GM23338 (cell line): ENCODE measurements around the gene THSD7A. TPM values are rescaled to one million over a fixed set of nuclear protein-coding genes. Genes with fewer than 3 reads are reported as not detected.

Source experiments
- ATAC-seq: fragments of 200-7000 bp; cut with Tn5 transposase; 3 replicates; pipeline ENCODE4 v1.9.1; 2020
- DNase-seq: peaks from one replicate; pipeline ENCODE4 v3.0.0-alpha.2; 2015; ENCODE audit warnings: low spot score
- H2AFZ ChIP-seq: fragments of 200-600 bp; sonication (generic); 2 replicates; pipeline ENCODE4 v1.8.0; 2016; ENCODE audit warnings: antibody characterized with exemption, mild to moderate bottlenecking, moderate library complexity
- H3F3A ChIP-seq: fragments of 200-600 bp; sonication (generic); replicated peaks from 2 replicates; pipeline ENCODE4 v1.8.0; 2017; ENCODE audit warnings: antibody characterized with exemption, mixed run types, low read depth
- H3K27ac ChIP-seq: fragments of 200-600 bp; sonication (generic); 2 replicates; pipeline ENCODE4 v1.6.1; 2016; ENCODE audit warnings: low read depth
- H3K27me3 ChIP-seq: fragments of 200-600 bp; sonication (generic); 2 replicates; pipeline ENCODE4 v1.8.0; 2016; ENCODE audit warnings: mild to moderate bottlenecking, mixed run types, moderate library complexity; ENCODE audit not compliant: insufficient read depth
- H3K36me3 ChIP-seq: fragments of 200-600 bp; sonication (generic); 2 replicates; pipeline ENCODE4 v1.8.0; 2016; ENCODE audit warnings: mild to moderate bottlenecking; ENCODE audit not compliant: insufficient read depth
- H3K4me1 ChIP-seq: fragments of 200-600 bp; sonication (generic); 2 replicates; pipeline ENCODE4 v1.8.0; 2016; ENCODE audit warnings: mild to moderate bottlenecking, moderate library complexity; ENCODE audit not compliant: insufficient read depth
- H3K4me2 ChIP-seq: fragments of 200-600 bp; sonication (generic); 2 replicates; pipeline ENCODE4 v1.7.1; 2017; ENCODE audit warnings: mixed run types
- H3K4me3 ChIP-seq: fragments of 200-600 bp; sonication (generic); 2 replicates; pipeline ENCODE4 v1.6.1; 2016; ENCODE audit warnings: mixed run types
- H3K79me2 ChIP-seq: fragments of 200-600 bp; sonication (generic); replicated peaks from 2 replicates; pipeline ENCODE4 v1.8.0; 2017; ENCODE audit warnings: mild to moderate bottlenecking; ENCODE audit not compliant: insufficient read depth
- H3K9me2 ChIP-seq: fragments of 200-600 bp; sonication (generic); 2 replicates; pipeline ENCODE4 v1.8.0; 2017; ENCODE audit not compliant: insufficient read depth
- H4K20me1 ChIP-seq: fragments of 200-600 bp; sonication (generic); replicated peaks from 2 replicates; pipeline ENCODE4 v1.8.0; 2017; ENCODE audit warnings: mild to moderate bottlenecking; ENCODE audit not compliant: insufficient read depth
- H3K27ac Mint-ChIP-seq: 2 replicates; pipeline ENCODE4 v1.8.0; 2020; ENCODE audit warnings: inconsistent platforms, mild to moderate bottlenecking, moderate library complexity, mixed read lengths
- H3K27me3 Mint-ChIP-seq: 3 replicates; pipeline ENCODE4 v1.8.0; 2022; ENCODE audit warnings: low read depth, mild to moderate bottlenecking, moderate library complexity, mixed read lengths, inconsistent platforms; ENCODE audit not compliant: insufficient read depth, poor library complexity
- H3K36me3 Mint-ChIP-seq: 3 replicates; pipeline ENCODE4 v1.8.0; 2021; ENCODE audit warnings: low read depth, mild to moderate bottlenecking, inconsistent platforms, moderate library complexity, mixed read lengths
- H3K4me1 Mint-ChIP-seq: 3 replicates; pipeline ENCODE4 v1.8.0; 2020; ENCODE audit warnings: mild to moderate bottlenecking, inconsistent platforms, mixed read lengths
- H3K4me3 Mint-ChIP-seq: 3 replicates; pipeline ENCODE4 v1.8.0; 2021; ENCODE audit warnings: moderate library complexity, mild to moderate bottlenecking, inconsistent platforms, mixed read lengths
- H3K9me3 Mint-ChIP-seq: 3 replicates; pipeline ENCODE4 v1.8.0; 2020; ENCODE audit warnings: moderate library complexity, mild to moderate bottlenecking, inconsistent platforms, mixed read lengths
- CREB1 ChIP-seq: fragments of 250-450 bp; sonication (Bioruptor Pico); IDR thresholded peaks from 2 replicates; pipeline ENCODE4 v1.5.0; 2020; ENCODE audit warnings: low read depth, mild to moderate bottlenecking, moderate library complexity
- EZH2 ChIP-seq: fragments of 200-600 bp; sonication (generic); IDR thresholded peaks from one replicate; pipeline ENCODE4 v1.8.0; 2017; ENCODE audit warnings: antibody characterized with exemption, mild to moderate bottlenecking, low read depth; ENCODE audit not compliant: unreplicated experiment
- EZH2phosphoT487 ChIP-seq: fragments of 200-600 bp; sonication (generic); IDR thresholded peaks from one replicate; pipeline ENCODE4 v1.8.1; 2018; ENCODE audit warnings: antibody characterized with exemption; ENCODE audit not compliant: unreplicated experiment
- JUNB ChIP-seq: IDR thresholded peaks from one replicate; pipeline ENCODE4 v1.6.1; 2016; ENCODE audit warnings: antibody characterized with exemption; ENCODE audit not compliant: unreplicated experiment
- NANOG ChIP-seq: IDR thresholded peaks from 2 replicates; pipeline ENCODE4 v1.6.1; 2016; ENCODE audit warnings: antibody characterized with exemption, borderline replicate concordance
- POLR2AphosphoS5 ChIP-seq: IDR thresholded peaks from 2 replicates; pipeline ENCODE4 v1.6.1; 2016; ENCODE audit warnings: antibody characterized with exemption, low read depth
- STAT1 ChIP-seq: IDR thresholded peaks from one replicate; pipeline ENCODE4 v1.6.1; 2016; ENCODE audit warnings: antibody characterized with exemption; ENCODE audit not compliant: unreplicated experiment
- ZNF114 ChIP-seq: fragments of 250-450 bp; sonication (Bioruptor Pico); IDR thresholded peaks from 2 replicates; pipeline ENCODE4 v1.5.0; 2020; ENCODE audit warnings: mild to moderate bottlenecking, moderate library complexity
- ZNF331 ChIP-seq: fragments of 250-450 bp; sonication (Bioruptor Pico); IDR thresholded peaks from 2 replicates; pipeline ENCODE4 v1.5.0; 2020; ENCODE audit warnings: low read depth, mild to moderate bottlenecking, moderate library complexity
- polyA plus RNA-seq: library from polyadenylated mRNA; unstranded; fragments of >200 nt; fragmentation: Nextera tagmentation; extraction: Ambion mirVana; gene quantifications from 2 replicates; pipeline ENCODE4 v1.2.1, GENCODE V29; 2016
- total RNA-seq: library from RNA; depleted of rRNA; stranded (reverse); fragments of >200 nt; shearing (Covaris generic); gene quantifications from 2 replicates; pipeline ENCODE4 v1.2.3, GENCODE V29; 2014
- TF ChIP-seq, protein P1 (sequence below): IDR thresholded peaks from 2 replicates; pipeline ENCODE4 v1.6.1; 2016; ENCODE audit warnings: antibody characterized with exemption
- TF ChIP-seq, protein P2 (sequence below): fragments of 250-450 bp; sonication (Bioruptor Pico); IDR thresholded peaks from 2 replicates; pipeline ENCODE4 v1.5.0; 2020; ENCODE audit warnings: mild to moderate bottlenecking, moderate library complexity
- TF ChIP-seq, protein P3 (sequence below): IDR thresholded peaks from one replicate; pipeline ENCODE4 v1.6.1; 2018; ENCODE audit warnings: antibody characterized with exemption; ENCODE audit not compliant: unreplicated experiment
- TF ChIP-seq, protein P4 (sequence below), 2 experiments: fragments of 200-600 bp in 1 of 2; sonication (generic) in 1 of 2; conservative IDR thresholded peaks; 2 replicates each; pipeline versions ENCODE4 v1.5.1 to v1.6.1; 2016 to 2017; ENCODE audit warnings: antibody characterized with exemption in 2 of 2, low read depth in 2 of 2, mild to moderate bottlenecking in 2 of 2, moderate library complexity in 1 of 2

THSD7A gene
- total and polyA plus RNA-seq, 2 experiments from 2014 or later = 1.3 to 2.1 TPM

DNA sequence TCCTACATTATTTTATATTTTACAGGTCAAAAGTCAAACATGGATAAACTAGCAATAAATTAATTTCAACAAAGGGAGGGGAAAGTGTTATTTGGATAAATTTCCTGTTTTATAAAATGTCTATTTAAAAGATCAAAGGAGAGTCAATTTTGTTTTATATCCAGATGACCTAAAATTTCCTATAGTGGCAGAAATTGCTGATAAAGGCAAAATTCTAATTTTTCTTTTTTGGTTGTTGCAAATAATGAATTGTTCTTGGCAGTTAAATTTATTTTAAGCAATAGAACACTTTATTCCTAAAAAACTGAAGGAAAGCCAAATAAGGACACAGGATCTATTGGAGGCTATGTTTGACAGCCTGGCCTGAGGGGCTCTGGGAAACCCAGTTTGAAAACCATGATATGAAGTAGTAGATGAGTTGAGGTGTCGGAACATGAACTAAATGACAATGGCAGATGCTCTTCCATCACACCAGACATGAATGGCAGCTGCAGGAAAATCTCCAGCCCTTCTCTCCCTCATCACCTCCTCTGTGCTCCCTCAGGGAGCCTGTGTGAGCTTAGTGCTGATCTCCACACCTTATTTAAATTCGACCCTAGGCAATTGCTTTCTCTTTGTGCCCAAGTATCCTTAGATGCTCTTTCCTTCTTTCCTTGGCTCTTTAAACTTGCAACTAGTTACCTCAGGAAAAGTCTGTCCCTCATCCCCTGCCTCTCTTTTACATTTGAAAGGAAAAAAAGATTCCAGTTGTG lies 395.0 kb downstream of the THSD7A start:
- Histone ChIP-seq H3K9me2 (no peaks in the 10 kb centered on the region), H3K79me2 (no peaks in the 10 kb centered on the region), H3K36me3 (no peaks in the 10 kb centered on the region), H4K20me1 (no peaks in the 10 kb centered on the region), H3F3A (no peaks in the 10 kb centered on the region), H3K4me3 (no peak overlapping the region), H3K4me2 (no peak overlapping the region), H3K27ac (peak overlapping the region; percentile 1; the same call in 1 of the 2 replicates), H3K27me3 (no peaks in the 10 kb centered on the region), H2AFZ (no peak overlapping the region), H3K4me1 (peaks cover 9% of the 10 kb centered on the region)
- Mint-ChIP-seq H3K27ac (peak overlapping the region; percentile 33), H3K4me3 (no peak overlapping the region), H3K36me3 (peaks cover 8% of the 10 kb centered on the region; the same call in 2 of the 3 replicates), H3K27me3 (no peaks in the 10 kb centered on the region), H3K4me1 (peaks cover 12% of the 10 kb centered on the region), H3K9me3 (no peaks in the 10 kb centered on the region)
- ATAC-seq = peak; percentile 96
- peak; percentile 46 for DNase-seq
- TF ChIP-seq ZNF331 (CRISPR knock-in tag) (no peak), EZH2phosphoT487 (no peak), CREB1 (no peak), STAT1 (no peak), ZNF114 (CRISPR knock-in tag) (no peak), POLR2AphosphoS5 (no peak), EZH2 (no peak), NANOG (no peak), JUNB (no peak)
- TF ChIP-seq, protein P1, sequence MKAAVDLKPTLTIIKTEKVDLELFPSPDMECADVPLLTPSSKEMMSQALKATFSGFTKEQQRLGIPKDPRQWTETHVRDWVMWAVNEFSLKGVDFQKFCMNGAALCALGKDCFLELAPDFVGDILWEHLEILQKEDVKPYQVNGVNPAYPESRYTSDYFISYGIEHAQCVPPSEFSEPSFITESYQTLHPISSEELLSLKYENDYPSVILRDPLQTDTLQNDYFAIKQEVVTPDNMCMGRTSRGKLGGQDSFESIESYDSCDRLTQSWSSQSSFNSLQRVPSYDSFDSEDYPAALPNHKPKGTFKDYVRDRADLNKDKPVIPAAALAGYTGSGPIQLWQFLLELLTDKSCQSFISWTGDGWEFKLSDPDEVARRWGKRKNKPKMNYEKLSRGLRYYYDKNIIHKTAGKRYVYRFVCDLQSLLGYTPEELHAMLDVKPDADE = no peak
- TF ChIP-seq, protein P2, sequence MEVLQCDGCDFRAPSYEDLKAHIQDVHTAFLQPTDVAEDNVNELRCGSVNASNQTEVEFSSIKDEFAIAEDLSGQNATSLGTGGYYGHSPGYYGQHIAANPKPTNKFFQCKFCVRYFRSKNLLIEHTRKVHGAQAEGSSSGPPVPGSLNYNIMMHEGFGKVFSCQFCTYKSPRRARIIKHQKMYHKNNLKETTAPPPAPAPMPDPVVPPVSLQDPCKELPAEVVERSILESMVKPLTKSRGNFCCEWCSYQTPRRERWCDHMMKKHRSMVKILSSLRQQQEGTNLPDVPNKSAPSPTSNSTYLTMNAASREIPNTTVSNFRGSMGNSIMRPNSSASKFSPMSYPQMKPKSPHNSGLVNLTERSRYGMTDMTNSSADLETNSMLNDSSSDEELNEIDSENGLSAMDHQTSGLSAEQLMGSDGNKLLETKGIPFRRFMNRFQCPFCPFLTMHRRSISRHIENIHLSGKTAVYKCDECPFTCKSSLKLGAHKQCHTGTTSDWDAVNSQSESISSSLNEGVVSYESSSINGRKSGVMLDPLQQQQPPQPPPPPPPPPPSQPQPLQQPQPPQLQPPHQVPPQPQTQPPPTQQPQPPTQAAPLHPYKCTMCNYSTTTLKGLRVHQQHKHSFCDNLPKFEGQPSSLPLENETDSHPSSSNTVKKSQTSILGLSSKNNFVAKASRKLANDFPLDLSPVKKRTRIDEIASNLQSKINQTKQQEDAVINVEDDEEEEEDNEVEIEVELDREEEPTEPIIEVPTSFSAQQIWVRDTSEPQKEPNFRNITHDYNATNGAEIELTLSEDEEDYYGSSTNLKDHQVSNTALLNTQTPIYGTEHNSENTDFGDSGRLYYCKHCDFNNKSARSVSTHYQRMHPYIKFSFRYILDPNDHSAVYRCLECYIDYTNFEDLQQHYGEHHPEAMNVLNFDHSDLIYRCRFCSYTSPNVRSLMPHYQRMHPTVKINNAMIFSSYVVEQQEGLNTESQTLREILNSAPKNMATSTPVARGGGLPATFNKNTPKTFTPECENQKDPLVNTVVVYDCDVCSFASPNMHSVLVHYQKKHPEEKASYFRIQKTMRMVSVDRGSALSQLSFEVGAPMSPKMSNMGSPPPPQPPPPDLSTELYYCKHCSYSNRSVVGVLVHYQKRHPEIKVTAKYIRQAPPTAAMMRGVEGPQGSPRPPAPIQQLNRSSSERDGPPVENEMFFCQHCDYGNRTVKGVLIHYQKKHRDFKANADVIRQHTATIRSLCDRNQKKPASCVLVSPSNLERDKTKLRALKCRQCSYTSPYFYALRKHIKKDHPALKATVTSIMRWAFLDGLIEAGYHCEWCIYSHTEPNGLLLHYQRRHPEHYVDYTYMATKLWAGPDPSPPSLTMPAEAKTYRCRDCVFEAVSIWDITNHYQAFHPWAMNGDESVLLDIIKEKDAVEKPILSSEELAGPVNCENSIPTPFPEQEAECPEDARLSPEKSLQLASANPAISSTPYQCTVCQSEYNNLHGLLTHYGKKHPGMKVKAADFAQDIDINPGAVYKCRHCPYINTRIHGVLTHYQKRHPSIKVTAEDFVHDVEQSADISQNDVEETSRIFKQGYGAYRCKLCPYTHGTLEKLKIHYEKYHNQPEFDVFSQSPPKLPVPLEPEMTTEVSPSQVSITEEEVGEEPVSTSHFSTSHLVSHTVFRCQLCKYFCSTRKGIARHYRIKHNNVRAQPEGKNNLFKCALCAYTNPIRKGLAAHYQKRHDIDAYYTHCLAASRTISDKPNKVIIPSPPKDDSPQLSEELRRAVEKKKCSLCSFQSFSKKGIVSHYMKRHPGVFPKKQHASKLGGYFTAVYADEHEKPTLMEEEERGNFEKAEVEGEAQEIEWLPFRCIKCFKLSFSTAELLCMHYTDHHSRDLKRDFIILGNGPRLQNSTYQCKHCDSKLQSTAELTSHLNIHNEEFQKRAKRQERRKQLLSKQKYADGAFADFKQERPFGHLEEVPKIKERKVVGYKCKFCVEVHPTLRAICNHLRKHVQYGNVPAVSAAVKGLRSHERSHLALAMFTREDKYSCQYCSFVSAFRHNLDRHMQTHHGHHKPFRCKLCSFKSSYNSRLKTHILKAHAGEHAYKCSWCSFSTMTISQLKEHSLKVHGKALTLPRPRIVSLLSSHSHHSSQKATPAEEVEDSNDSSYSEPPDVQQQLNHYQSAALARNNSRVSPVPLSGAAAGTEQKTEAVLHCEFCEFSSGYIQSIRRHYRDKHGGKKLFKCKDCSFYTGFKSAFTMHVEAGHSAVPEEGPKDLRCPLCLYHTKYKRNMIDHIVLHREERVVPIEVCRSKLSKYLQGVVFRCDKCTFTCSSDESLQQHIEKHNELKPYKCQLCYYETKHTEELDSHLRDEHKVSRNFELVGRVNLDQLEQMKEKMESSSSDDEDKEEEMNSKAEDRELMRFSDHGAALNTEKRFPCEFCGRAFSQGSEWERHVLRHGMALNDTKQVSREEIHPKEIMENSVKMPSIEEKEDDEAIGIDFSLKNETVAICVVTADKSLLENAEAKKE (CRISPR knock-in tag) = no peak
- TF ChIP-seq, protein P3, sequence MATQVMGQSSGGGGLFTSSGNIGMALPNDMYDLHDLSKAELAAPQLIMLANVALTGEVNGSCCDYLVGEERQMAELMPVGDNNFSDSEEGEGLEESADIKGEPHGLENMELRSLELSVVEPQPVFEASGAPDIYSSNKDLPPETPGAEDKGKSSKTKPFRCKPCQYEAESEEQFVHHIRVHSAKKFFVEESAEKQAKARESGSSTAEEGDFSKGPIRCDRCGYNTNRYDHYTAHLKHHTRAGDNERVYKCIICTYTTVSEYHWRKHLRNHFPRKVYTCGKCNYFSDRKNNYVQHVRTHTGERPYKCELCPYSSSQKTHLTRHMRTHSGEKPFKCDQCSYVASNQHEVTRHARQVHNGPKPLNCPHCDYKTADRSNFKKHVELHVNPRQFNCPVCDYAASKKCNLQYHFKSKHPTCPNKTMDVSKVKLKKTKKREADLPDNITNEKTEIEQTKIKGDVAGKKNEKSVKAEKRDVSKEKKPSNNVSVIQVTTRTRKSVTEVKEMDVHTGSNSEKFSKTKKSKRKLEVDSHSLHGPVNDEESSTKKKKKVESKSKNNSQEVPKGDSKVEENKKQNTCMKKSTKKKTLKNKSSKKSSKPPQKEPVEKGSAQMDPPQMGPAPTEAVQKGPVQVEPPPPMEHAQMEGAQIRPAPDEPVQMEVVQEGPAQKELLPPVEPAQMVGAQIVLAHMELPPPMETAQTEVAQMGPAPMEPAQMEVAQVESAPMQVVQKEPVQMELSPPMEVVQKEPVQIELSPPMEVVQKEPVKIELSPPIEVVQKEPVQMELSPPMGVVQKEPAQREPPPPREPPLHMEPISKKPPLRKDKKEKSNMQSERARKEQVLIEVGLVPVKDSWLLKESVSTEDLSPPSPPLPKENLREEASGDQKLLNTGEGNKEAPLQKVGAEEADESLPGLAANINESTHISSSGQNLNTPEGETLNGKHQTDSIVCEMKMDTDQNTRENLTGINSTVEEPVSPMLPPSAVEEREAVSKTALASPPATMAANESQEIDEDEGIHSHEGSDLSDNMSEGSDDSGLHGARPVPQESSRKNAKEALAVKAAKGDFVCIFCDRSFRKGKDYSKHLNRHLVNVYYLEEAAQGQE = no peak
- TF ChIP-seq, protein P4, sequence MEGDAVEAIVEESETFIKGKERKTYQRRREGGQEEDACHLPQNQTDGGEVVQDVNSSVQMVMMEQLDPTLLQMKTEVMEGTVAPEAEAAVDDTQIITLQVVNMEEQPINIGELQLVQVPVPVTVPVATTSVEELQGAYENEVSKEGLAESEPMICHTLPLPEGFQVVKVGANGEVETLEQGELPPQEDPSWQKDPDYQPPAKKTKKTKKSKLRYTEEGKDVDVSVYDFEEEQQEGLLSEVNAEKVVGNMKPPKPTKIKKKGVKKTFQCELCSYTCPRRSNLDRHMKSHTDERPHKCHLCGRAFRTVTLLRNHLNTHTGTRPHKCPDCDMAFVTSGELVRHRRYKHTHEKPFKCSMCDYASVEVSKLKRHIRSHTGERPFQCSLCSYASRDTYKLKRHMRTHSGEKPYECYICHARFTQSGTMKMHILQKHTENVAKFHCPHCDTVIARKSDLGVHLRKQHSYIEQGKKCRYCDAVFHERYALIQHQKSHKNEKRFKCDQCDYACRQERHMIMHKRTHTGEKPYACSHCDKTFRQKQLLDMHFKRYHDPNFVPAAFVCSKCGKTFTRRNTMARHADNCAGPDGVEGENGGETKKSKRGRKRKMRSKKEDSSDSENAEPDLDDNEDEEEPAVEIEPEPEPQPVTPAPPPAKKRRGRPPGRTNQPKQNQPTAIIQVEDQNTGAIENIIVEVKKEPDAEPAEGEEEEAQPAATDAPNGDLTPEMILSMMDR (conservative IDR thresholded peaks at IDR 0.05; ENCODE audit: low read depth in 2 of 2) = no peak
